Measurements from ENCODE around the gene CBX7.

The CBX7 gene

GRCh38 chr22:39179401-39179827, 26.9 kb upstream of the CBX7 start:
- DNase-seq (ENCODE audit: extremely low spot score), result peak; percentile 7
- POLR2A ChIA-PET, result interaction anchor here (1.7 kb wide), 1 partner anchor 139 kb away, joined by 17 read pairs; the partner anchor contains the start of gene RPL3
- TF ChIP-seq FOXA1 (IDR thresholded peaks at IDR 0.05) (no peak), L3MBTL2 (conservative IDR thresholded peaks at IDR 0.05) (no peak), HDGF (IDR thresholded peaks at IDR 0.05; ENCODE audit: borderline replicate concordance) (no peak), ARNT (IDR thresholded peaks at IDR 0.05) (no peak), NFRKB (IDR thresholded peaks at IDR 0.05) (no peak), ELF4 (IDR thresholded peaks at IDR 0.05) (no peak), SUZ12 (IDR thresholded peaks at IDR 0.05) (no peak), TARDBP (IDR thresholded peaks at IDR 0.05) (no peak), LEF1 (IDR thresholded peaks at IDR 0.05; ENCODE audit: borderline replicate concordance) (no peak), PKNOX1 (IDR thresholded peaks at IDR 0.05) (no peak), SP1 (IDR thresholded peaks at IDR 0.05) (no peak), FOXM1 (IDR thresholded peaks at IDR 0.05; ENCODE audit: borderline replicate concordance) (no peak), CTBP1 (IDR thresholded peaks at IDR 0.05; ENCODE audit: borderline replicate concordance) (no peak)
- CTCF ChIA-PET, result interaction anchor here (0.7 to 1.5 kb wide), 2 partner anchors 10 to 28 kb away, joined by 3 to 8 read pairs; no protein-coding TSS in a partner anchor

GRCh38 chr22:39178206-39179111, 26.0 kb upstream of the CBX7 start:
- ChIA-PET POLR2A (interaction anchor here (1.7 to 2.8 kb wide), 2 partner anchors 140 to 141 kb away, joined by 17 to 22 read pairs; partner anchors contain the start of gene RPL3), CTCF (interaction anchor here (1.5 kb wide), 1 partner anchor 9 kb away, joined by 8 read pairs; no protein-coding TSS in a partner anchor)
- TF ChIP-seq HDGF (IDR thresholded peaks at IDR 0.05; ENCODE audit: borderline replicate concordance) (no peak), BHLHE40 (IDR thresholded peaks at IDR 0.05; ENCODE audit: borderline replicate concordance) (no peak), PKNOX1 (IDR thresholded peaks at IDR 0.05) (no peak), ELF4 (IDR thresholded peaks at IDR 0.05) (no peak), LEF1 (IDR thresholded peaks at IDR 0.05; ENCODE audit: borderline replicate concordance) (no peak), SP1 (IDR thresholded peaks at IDR 0.05) (no peak), FOXM1 (IDR thresholded peaks at IDR 0.05; ENCODE audit: borderline replicate concordance) (no peak), ZNF384 (IDR thresholded peaks at IDR 0.05) (no peak), ARNT (IDR thresholded peaks at IDR 0.05) (no peak), NFRKB (IDR thresholded peaks at IDR 0.05) (no peak), L3MBTL2 (conservative IDR thresholded peaks at IDR 0.05) (no peak), CTBP1 (IDR thresholded peaks at IDR 0.05; ENCODE audit: borderline replicate concordance) (no peak), FOXA1 (IDR thresholded peaks at IDR 0.05) (no peak), TARDBP (IDR thresholded peaks at IDR 0.05) (no peak), SUZ12 (IDR thresholded peaks at IDR 0.05) (no peak), FOXK2 (IDR thresholded peaks at IDR 0.05) (no peak)
- DNase-seq (ENCODE audit: extremely low spot score), result no peak

GRCh38 chr22:39177791-39178190, 25.3 kb upstream of the CBX7 start:
- ChIA-PET POLR2A (interaction anchor here (2.8 kb wide), 1 partner anchor 141 kb away, joined by 22 read pairs; the partner anchor contains the start of gene RPL3), CTCF (no interaction called here)
- DNase-seq (ENCODE audit: extremely low spot score), result no peak
- no peak for TF ChIP-seq NFRKB (IDR thresholded peaks at IDR 0.05)
- TF ChIP-seq SP1 (IDR thresholded peaks at IDR 0.05), result no peak
- TF ChIP-seq SUZ12 (IDR thresholded peaks at IDR 0.05), result no peak
- TF ChIP-seq FOXK2 (IDR thresholded peaks at IDR 0.05), result no peak
- TF ChIP-seq FOXM1 (IDR thresholded peaks at IDR 0.05; ENCODE audit: borderline replicate concordance), result no peak
- TF ChIP-seq ELF4 (IDR thresholded peaks at IDR 0.05), result no peak
- TF ChIP-seq ARNT (IDR thresholded peaks at IDR 0.05), result no peak
- no peak for TF ChIP-seq L3MBTL2 (conservative IDR thresholded peaks at IDR 0.05)
- no peak for TF ChIP-seq ZNF384 (IDR thresholded peaks at IDR 0.05)

GRCh38 chr22:39177456-39177775, 24.9 kb upstream of the CBX7 start:
- ChIA-PET CTCF (no interaction called here), POLR2A (interaction anchor here (2.8 kb wide), 1 partner anchor 142 kb away, joined by 22 read pairs; the partner anchor contains the start of gene RPL3)
- DNase-seq (ENCODE audit: extremely low spot score), result no peak

More at GRCh38 chr22:39177456-39177775, 24.9 kb upstream of the CBX7 start:
- TF ChIP-seq ZNF384 (IDR thresholded peaks at IDR 0.05) (no peak), NFRKB (IDR thresholded peaks at IDR 0.05) (no peak), SP1 (IDR thresholded peaks at IDR 0.05) (no peak), ELF4 (IDR thresholded peaks at IDR 0.05) (no peak), LEF1 (IDR thresholded peaks at IDR 0.05; ENCODE audit: borderline replicate concordance) (no peak), FOXA1 (IDR thresholded peaks at IDR 0.05) (no peak), PKNOX1 (IDR thresholded peaks at IDR 0.05) (no peak), ARNT (IDR thresholded peaks at IDR 0.05) (no peak), HDGF (IDR thresholded peaks at IDR 0.05; ENCODE audit: borderline replicate concordance) (no peak), TARDBP (IDR thresholded peaks at IDR 0.05) (no peak)
